Measurements from ENCODE around the gene OSBPL3.
"Not testable (repeated sequence)": the region's sequence is repeated elsewhere in the genome, so short reads cannot be mapped to it uniquely, and the experiment has no call there.

Gene OSBPL3

GRCh38 chr7:24917510-24918239 is 62.3 kb downstream of the OSBPL3 start:
- DNase-seq, result no peak

GRCh38 chr7:24916463-24917040 is 63.4 kb downstream of the OSBPL3 start:
- no peak for DNase-seq

- DNase-seq, result no peak
These were observed 65.5 kb downstream of the OSBPL3 start for GRCh38 chr7:24914465-24914859.

GRCh38 chr7:24913801-24914464 is 66.0 kb downstream of the OSBPL3 start:
- DNase-seq, result no peak

- no peak for DNase-seq
These were observed 67.0 kb downstream of the OSBPL3 start for GRCh38 chr7:24912874-24913514.

GRCh38 chr7:24912424-24912823 is 67.6 kb downstream of the OSBPL3 start:
- no peak for DNase-seq

GRCh38 chr7:24911213-24911603 is 68.8 kb downstream of the OSBPL3 start:
- peak in 1 of 4 experiments; percentile 2 for DNase-seq

- no peak for DNase-seq
These were observed 69.3 kb downstream of the OSBPL3 start for GRCh38 chr7:24910551-24911212.

- DNase-seq, result no peak
These were observed 71.3 kb downstream of the OSBPL3 start for GRCh38 chr7:24908727-24909126.

- no peak for DNase-seq
These were observed 71.8 kb downstream of the OSBPL3 start for GRCh38 chr7:24908166-24908565.

GRCh38 chr7:24907311-24907886 is 72.6 kb downstream of the OSBPL3 start:
- DNase-seq, result no peak

GRCh38 chr7:24905996-24906770 is 73.8 kb downstream of the OSBPL3 start:
- DNase-seq, result no peak

GRCh38 chr7:24903992-24904391 is 76.0 kb downstream of the OSBPL3 start:
- not testable (repeated sequence) for DNase-seq

- no peak for DNase-seq
These were observed 76.4 kb downstream of the OSBPL3 start for GRCh38 chr7:24903559-24903958.

- DNase-seq, result no peak
These were observed 77.0 kb downstream of the OSBPL3 start for GRCh38 chr7:24902931-24903330.

GRCh38 chr7:24902276-24902675 is 77.7 kb downstream of the OSBPL3 start:
- DNase-seq, result no peak

- DNase-seq, result no peak
These were observed 80.1 kb downstream of the OSBPL3 start for GRCh38 chr7:24899905-24900304.

GRCh38 chr7:24899161-24899560 is 80.8 kb downstream of the OSBPL3 start:
- DNase-seq, result no peak

GRCh38 chr7:24898691-24899090 is 81.3 kb downstream of the OSBPL3 start:
- DNase-seq, result no peak

- no peak for DNase-seq
These were observed 83.9 kb downstream of the OSBPL3 start for GRCh38 chr7:24896031-24896501.

GRCh38 chr7:24894429-24895221 is 85.4 kb downstream of the OSBPL3 start:
- no peak for DNase-seq

Measured in activated CD4-positive, CD25-positive, alpha-beta regulatory T cell (primary cell).